Measurements from ENCODE around the gene PSMD6. TPM values are rescaled to one million over a fixed set of nuclear protein-coding genes. Genes with fewer than 3 reads are reported as not detected.

The PSMD6 gene
- total RNA-seq, 1 donor from 2014 or later: 88.7 TPM

DNA sequence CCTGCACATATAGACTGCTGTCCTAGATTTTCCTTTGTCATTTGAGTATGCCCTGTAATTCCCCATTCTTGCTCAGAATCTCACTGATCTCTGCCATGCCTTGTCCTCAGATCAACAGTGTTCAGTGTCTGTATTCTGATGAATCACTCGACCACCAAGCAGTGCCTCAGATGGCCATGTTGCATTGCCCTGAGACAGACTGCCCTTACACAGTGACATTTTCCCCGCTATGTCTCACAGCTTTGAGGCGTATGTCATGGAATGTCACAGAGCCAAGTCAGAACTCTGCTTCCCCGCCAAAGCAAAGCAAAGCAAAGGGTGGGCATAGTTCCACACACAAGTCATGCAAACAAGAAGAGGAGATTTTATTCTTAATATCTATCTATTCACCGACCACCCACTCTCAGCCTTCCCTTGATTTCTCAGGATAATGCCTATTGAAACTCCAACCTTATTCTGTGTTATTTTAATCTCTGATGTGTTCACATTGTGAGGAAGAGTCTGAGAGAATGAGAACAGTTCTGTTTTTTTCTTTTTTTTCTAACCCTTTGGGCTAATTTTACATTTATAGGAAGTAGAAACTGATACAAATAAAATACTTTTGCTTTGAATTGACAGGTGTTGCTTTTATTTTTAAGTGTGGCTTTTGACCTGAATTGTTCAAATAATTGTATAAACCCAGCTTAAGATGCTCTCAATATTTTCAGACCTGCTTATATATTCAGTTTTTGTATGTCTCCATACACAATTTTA, 16.9 kb upstream of the PSMD6 start:
- no peaks in the 10 kb centered on the region for H3K9me3 Mint-ChIP-seq (ENCODE audit: unreplicated experiment)
- Histone ChIP-seq H3K4me3 (ENCODE audit: insufficient read depth, low read depth, low read length) (no peak overlapping the region), H3K9me3 (ENCODE audit: insufficient read depth, low read depth, low read length) (no peaks in the 10 kb centered on the region), H3K27me3 (ENCODE audit: insufficient read depth, low read length) (no peaks in the 10 kb centered on the region), H3K27ac (ENCODE audit: low read depth, low read length) (no peak overlapping the region), H3K36me3 (ENCODE audit: insufficient read depth, low read length) (no peaks in the 10 kb centered on the region), H3K79me2 (ENCODE audit: insufficient read depth, low read length) (no peaks in the 10 kb centered on the region), H4K20me1 (ENCODE audit: insufficient read depth, low read length) (no peaks in the 10 kb centered on the region), H2AFZ (ENCODE audit: low read depth, low read length) (peak overlapping the region; percentile 35), H3K9ac (ENCODE audit: low read length) (no peak overlapping the region), H3K4me1 (ENCODE audit: insufficient read depth, low read length) (peaks cover 6% of the 10 kb centered on the region), H3K4me2 (ENCODE audit: low read length) (peak overlapping the region; percentile 27)
- peak; percentile 56 for FAIRE-seq
- no peak overlapping the region for H3K4me3 Mint-ChIP-seq (ENCODE audit: unreplicated experiment)
- H3K4me1 Mint-ChIP-seq (ENCODE audit: low read depth, unreplicated experiment): peaks cover 18% of the 10 kb centered on the region
- H3K27ac Mint-ChIP-seq (ENCODE audit: unreplicated experiment): peak overlapping the region; percentile 2
- no peaks in the 10 kb centered on the region for H3K36me3 Mint-ChIP-seq (ENCODE audit: low read depth, unreplicated experiment)
- TF ChIP-seq, protein P1, sequence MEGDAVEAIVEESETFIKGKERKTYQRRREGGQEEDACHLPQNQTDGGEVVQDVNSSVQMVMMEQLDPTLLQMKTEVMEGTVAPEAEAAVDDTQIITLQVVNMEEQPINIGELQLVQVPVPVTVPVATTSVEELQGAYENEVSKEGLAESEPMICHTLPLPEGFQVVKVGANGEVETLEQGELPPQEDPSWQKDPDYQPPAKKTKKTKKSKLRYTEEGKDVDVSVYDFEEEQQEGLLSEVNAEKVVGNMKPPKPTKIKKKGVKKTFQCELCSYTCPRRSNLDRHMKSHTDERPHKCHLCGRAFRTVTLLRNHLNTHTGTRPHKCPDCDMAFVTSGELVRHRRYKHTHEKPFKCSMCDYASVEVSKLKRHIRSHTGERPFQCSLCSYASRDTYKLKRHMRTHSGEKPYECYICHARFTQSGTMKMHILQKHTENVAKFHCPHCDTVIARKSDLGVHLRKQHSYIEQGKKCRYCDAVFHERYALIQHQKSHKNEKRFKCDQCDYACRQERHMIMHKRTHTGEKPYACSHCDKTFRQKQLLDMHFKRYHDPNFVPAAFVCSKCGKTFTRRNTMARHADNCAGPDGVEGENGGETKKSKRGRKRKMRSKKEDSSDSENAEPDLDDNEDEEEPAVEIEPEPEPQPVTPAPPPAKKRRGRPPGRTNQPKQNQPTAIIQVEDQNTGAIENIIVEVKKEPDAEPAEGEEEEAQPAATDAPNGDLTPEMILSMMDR (IDR thresholded peaks at IDR 0.05; ENCODE audit: insufficient read depth, low read depth, low read length): no peak
- TF ChIP-seq EZH2 (IDR thresholded peaks at IDR 0.05; ENCODE audit: insufficient read depth, low read length): no peak
- no peak for DNase-seq (ENCODE audit: low read depth)
- H3K27me3 Mint-ChIP-seq (ENCODE audit: low read depth, unreplicated experiment): no peaks in the 10 kb centered on the region

- Histone ChIP-seq H3K4me2 (ENCODE audit: low read length) (no peak overlapping the region), H3K27me3 (ENCODE audit: insufficient read depth, low read length) (no peaks in the 10 kb centered on the region), H3K79me2 (ENCODE audit: insufficient read depth, low read length) (no peaks in the 10 kb centered on the region), H3K4me3 (ENCODE audit: insufficient read depth, low read depth, low read length) (no peak overlapping the region), H3K9me3 (ENCODE audit: insufficient read depth, low read depth, low read length) (no peaks in the 10 kb centered on the region), H3K27ac (ENCODE audit: low read depth, low read length) (no peak overlapping the region), H4K20me1 (ENCODE audit: insufficient read depth, low read length) (no peaks in the 10 kb centered on the region), H3K9ac (ENCODE audit: low read length) (no peak overlapping the region), H3K36me3 (ENCODE audit: insufficient read depth, low read length) (no peaks in the 10 kb centered on the region), H3K4me1 (ENCODE audit: insufficient read depth, low read length) (peaks cover 6% of the 10 kb centered on the region), H2AFZ (ENCODE audit: low read depth, low read length) (no peak overlapping the region)
- DNase-seq (ENCODE audit: low read depth): no peak
- H3K4me1 Mint-ChIP-seq (ENCODE audit: low read depth, unreplicated experiment): peaks cover 18% of the 10 kb centered on the region
- no peaks in the 10 kb centered on the region for H3K9me3 Mint-ChIP-seq (ENCODE audit: unreplicated experiment)
- H3K36me3 Mint-ChIP-seq (ENCODE audit: low read depth, unreplicated experiment): no peaks in the 10 kb centered on the region
- H3K27me3 Mint-ChIP-seq (ENCODE audit: low read depth, unreplicated experiment): no peaks in the 10 kb centered on the region
- H3K4me3 Mint-ChIP-seq (ENCODE audit: unreplicated experiment): no peak overlapping the region
- FAIRE-seq: no peak
- no peak overlapping the region for H3K27ac Mint-ChIP-seq (ENCODE audit: unreplicated experiment)
- TF ChIP-seq, protein P1 (IDR thresholded peaks at IDR 0.05; ENCODE audit: insufficient read depth, low read depth, low read length): no peak
- no peak for TF ChIP-seq EZH2 (IDR thresholded peaks at IDR 0.05; ENCODE audit: insufficient read depth, low read length)
Measured at GRCh38 chr3:64039332-64039731, 16.0 kb upstream of the PSMD6 start.

- Histone ChIP-seq H2AFZ (ENCODE audit: low read depth, low read length) (no peak overlapping the region), H3K4me1 (ENCODE audit: insufficient read depth, low read length) (peaks cover 6% of the 10 kb centered on the region), H3K4me3 (ENCODE audit: insufficient read depth, low read depth, low read length) (no peak overlapping the region), H3K9ac (ENCODE audit: low read length) (no peak overlapping the region), H3K9me3 (ENCODE audit: insufficient read depth, low read depth, low read length) (no peaks in the 10 kb centered on the region), H3K36me3 (ENCODE audit: insufficient read depth, low read length) (no peaks in the 10 kb centered on the region), H3K27ac (ENCODE audit: low read depth, low read length) (no peak overlapping the region), H3K4me2 (ENCODE audit: low read length) (no peak overlapping the region), H4K20me1 (ENCODE audit: insufficient read depth, low read length) (no peaks in the 10 kb centered on the region), H3K27me3 (ENCODE audit: insufficient read depth, low read length) (no peaks in the 10 kb centered on the region), H3K79me2 (ENCODE audit: insufficient read depth, low read length) (no peaks in the 10 kb centered on the region)
- no peak overlapping the region for H3K27ac Mint-ChIP-seq (ENCODE audit: unreplicated experiment)
- FAIRE-seq: no peak
- H3K4me3 Mint-ChIP-seq (ENCODE audit: unreplicated experiment): no peak overlapping the region
- no peaks in the 10 kb centered on the region for H3K27me3 Mint-ChIP-seq (ENCODE audit: low read depth, unreplicated experiment)
- DNase-seq (ENCODE audit: low read depth): no peak
- no peaks in the 10 kb centered on the region for H3K36me3 Mint-ChIP-seq (ENCODE audit: low read depth, unreplicated experiment)
- peaks cover 15% of the 10 kb centered on the region for H3K4me1 Mint-ChIP-seq (ENCODE audit: low read depth, unreplicated experiment)
- peaks cover 3% of the 10 kb centered on the region for H3K9me3 Mint-ChIP-seq (ENCODE audit: unreplicated experiment)
- TF ChIP-seq, protein P1 (IDR thresholded peaks at IDR 0.05; ENCODE audit: insufficient read depth, low read depth, low read length): no peak
- TF ChIP-seq EZH2 (IDR thresholded peaks at IDR 0.05; ENCODE audit: insufficient read depth, low read length): no peak
Measured at GRCh38 chr3:64038253-64038767, 15.0 kb upstream of the PSMD6 start.

Measured in astrocyte (in vitro differentiated cells and primary cell).